ENCODE data around the gene AGPAT4. TPM values are rescaled to one million over a fixed set of nuclear protein-coding genes. Genes with fewer than 3 reads are reported as not detected.

The AGPAT4 gene
- total RNA-seq, 2 donors from 2014 or later = 61.0 to 61.1 TPM

- H3K4me3 Mint-ChIP-seq = no peak overlapping the region
- no peak for DNase-seq
- H3K9me3 Mint-ChIP-seq = no peaks in the 10 kb centered on the region
- H3K36me3 Mint-ChIP-seq (ENCODE audit: low read depth) = peaks cover 78% of the 10 kb centered on the region
- Histone ChIP-seq H3K4me1 (ENCODE audit: control insufficient read depth, insufficient read depth, low read length) (peaks cover 2% of the 10 kb centered on the region), H3K9me3 (ENCODE audit: control insufficient read depth, low read length) (no peaks in the 10 kb centered on the region), H3K4me3 (ENCODE audit: low read length) (no peak overlapping the region), H3K27ac (ENCODE audit: low read depth, low read length) (no peak overlapping the region), H3K27me3 (ENCODE audit: control insufficient read depth, insufficient read depth, low read length, poor library complexity, severe bottlenecking) (no peaks in the 10 kb centered on the region), H3K9ac (ENCODE audit: extremely low read depth, low read length, poor library complexity, severe bottlenecking) (no peak overlapping the region), H3K36me3 (ENCODE audit: control insufficient read depth, insufficient read depth, low read length) (peaks cover 92% of the 10 kb centered on the region)
- no peak overlapping the region for H3K27ac Mint-ChIP-seq
- H3K4me1 Mint-ChIP-seq = peaks cover 2% of the 10 kb centered on the region
- no peaks in the 10 kb centered on the region for H3K27me3 Mint-ChIP-seq (ENCODE audit: insufficient read depth)
- TF ChIP-seq CTCF (conservative IDR thresholded peaks at IDR 0.05) = no peak
- 78% methylated on average over 2 of the region's 2 CpGs; no CpG with 5 or more reads in 1 of the 2 experiments for WGBS, 2 experiments (ENCODE audit: insufficient coverage in 1 of 2, insufficient read length in 1 of 2)
Observed at GRCh38 chr6:161105408-161105807, 168.5 kb downstream of the AGPAT4 start.

- TF ChIP-seq CTCF (conservative IDR thresholded peaks at IDR 0.05) = no peak
- Mint-ChIP-seq H3K4me1 (peaks cover 5% of the 10 kb centered on the region), H3K4me3 (no peak overlapping the region), H3K27ac (no peak overlapping the region), H3K9me3 (no peaks in the 10 kb centered on the region), H3K36me3 (ENCODE audit: low read depth) (peaks cover 76% of the 10 kb centered on the region), H3K27me3 (ENCODE audit: insufficient read depth) (no peaks in the 10 kb centered on the region)
- H3K27me3 ChIP-seq (ENCODE audit: control insufficient read depth, insufficient read depth, low read length, poor library complexity, severe bottlenecking) = no peaks in the 10 kb centered on the region
- DNase-seq = no peak
- H3K9me3 ChIP-seq (ENCODE audit: control insufficient read depth, low read length) = no peaks in the 10 kb centered on the region
- peaks cover 5% of the 10 kb centered on the region for H3K4me1 ChIP-seq (ENCODE audit: control insufficient read depth, insufficient read depth, low read length)
- no peak overlapping the region for H3K27ac ChIP-seq (ENCODE audit: low read depth, low read length)
- peaks cover 88% of the 10 kb centered on the region for H3K36me3 ChIP-seq (ENCODE audit: control insufficient read depth, insufficient read depth, low read length)
- no peak overlapping the region for H3K9ac ChIP-seq (ENCODE audit: extremely low read depth, low read length, poor library complexity, severe bottlenecking)
- no peak overlapping the region for H3K4me3 ChIP-seq (ENCODE audit: low read length)
Observed at GRCh38 chr6:161104966-161105365, 168.9 kb downstream of the AGPAT4 start.

GRCh38 chr6:161103475-161103874 is 170.4 kb downstream of the AGPAT4 start:
- Mint-ChIP-seq H3K4me3 (no peak overlapping the region), H3K4me1 (peaks cover 7% of the 10 kb centered on the region), H3K9me3 (no peaks in the 10 kb centered on the region), H3K36me3 (ENCODE audit: low read depth) (peaks cover 70% of the 10 kb centered on the region), H3K27ac (no peak overlapping the region), H3K27me3 (ENCODE audit: insufficient read depth) (no peaks in the 10 kb centered on the region)
- no peak for DNase-seq
- H3K4me3 ChIP-seq (ENCODE audit: low read length) = no peak overlapping the region
- H3K36me3 ChIP-seq (ENCODE audit: control insufficient read depth, insufficient read depth, low read length) = peaks cover 88% of the 10 kb centered on the region
- H3K4me1 ChIP-seq (ENCODE audit: control insufficient read depth, insufficient read depth, low read length) = peaks cover 8% of the 10 kb centered on the region
- 94 to 100% methylated on average over 2 to 4 of the region's 4 CpGs for WGBS, 2 experiments (ENCODE audit: insufficient coverage in 1 of 2, insufficient read length in 1 of 2)
- TF ChIP-seq CTCF (conservative IDR thresholded peaks at IDR 0.05) = no peak
- no peak overlapping the region for H3K27ac ChIP-seq (ENCODE audit: low read depth, low read length)
- H3K9ac ChIP-seq (ENCODE audit: extremely low read depth, low read length, poor library complexity, severe bottlenecking) = no peak overlapping the region
- no peaks in the 10 kb centered on the region for H3K27me3 ChIP-seq (ENCODE audit: control insufficient read depth, insufficient read depth, low read length, poor library complexity, severe bottlenecking)
- H3K9me3 ChIP-seq (ENCODE audit: control insufficient read depth, low read length) = no peaks in the 10 kb centered on the region
